C1 segment of cervical spinal cord (tissue), 14 donors: ENCODE measurements around the gene ROBO4.
A peak's percentile ranks its signal among the peaks of the same experiment; 100 is the strongest.

ENCODE experiments used
- DNase-seq, 14 donors: peaks; one replicate each; lab custom pipeline; 2025; lab: John Stamatoyannopoulos, UW

The ROBO4 gene

DNA sequence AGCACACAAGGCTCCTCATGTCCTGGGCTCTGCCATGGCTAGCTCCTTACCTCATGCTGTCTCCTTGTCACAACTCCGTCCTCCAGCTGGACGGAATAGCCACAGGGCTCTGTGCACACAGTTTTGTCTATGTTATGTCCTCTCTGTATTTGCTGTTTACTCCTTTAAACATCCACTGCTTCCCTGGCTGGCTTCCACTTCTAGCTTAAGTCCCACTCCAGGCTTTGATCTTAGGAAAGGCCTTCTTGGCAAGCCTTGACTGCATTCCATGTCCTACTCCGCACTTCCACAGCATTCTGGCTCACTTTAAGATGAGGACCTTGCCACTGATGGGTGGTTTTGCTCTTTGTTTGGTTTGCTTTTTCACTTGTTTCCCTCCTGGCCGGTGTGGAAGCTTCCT is 55.4 kb downstream of the ROBO4 start:
- DNase-seq, result no peak

GRCh38 chr11:124841840-124842239 is 55.8 kb downstream of the ROBO4 start:
- DNase-seq, result no peak

- DNase-seq, result no peak
These were observed 56.5 kb downstream of the ROBO4 start for GRCh38 chr11:124841201-124841600.

DNA sequence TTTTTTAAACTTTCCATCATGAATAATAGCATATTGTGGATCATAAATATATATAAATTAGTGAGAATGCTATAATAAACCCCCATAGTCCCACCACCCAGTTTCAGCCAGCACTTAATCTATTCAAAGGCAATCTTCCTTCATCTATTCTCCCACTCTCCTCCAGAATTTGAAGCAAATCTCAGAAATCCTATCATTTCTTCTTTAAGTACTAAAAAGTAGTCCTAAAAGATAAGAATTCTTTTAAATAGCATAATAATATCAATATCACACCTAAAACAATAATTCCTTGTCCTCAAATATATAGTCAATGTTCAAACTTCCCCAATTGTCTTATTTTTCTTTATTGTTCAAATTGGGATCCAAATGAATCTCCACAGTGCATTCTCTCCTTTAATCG is 57.0 kb downstream of the ROBO4 start:
- DNase-seq, result no peak

DNA sequence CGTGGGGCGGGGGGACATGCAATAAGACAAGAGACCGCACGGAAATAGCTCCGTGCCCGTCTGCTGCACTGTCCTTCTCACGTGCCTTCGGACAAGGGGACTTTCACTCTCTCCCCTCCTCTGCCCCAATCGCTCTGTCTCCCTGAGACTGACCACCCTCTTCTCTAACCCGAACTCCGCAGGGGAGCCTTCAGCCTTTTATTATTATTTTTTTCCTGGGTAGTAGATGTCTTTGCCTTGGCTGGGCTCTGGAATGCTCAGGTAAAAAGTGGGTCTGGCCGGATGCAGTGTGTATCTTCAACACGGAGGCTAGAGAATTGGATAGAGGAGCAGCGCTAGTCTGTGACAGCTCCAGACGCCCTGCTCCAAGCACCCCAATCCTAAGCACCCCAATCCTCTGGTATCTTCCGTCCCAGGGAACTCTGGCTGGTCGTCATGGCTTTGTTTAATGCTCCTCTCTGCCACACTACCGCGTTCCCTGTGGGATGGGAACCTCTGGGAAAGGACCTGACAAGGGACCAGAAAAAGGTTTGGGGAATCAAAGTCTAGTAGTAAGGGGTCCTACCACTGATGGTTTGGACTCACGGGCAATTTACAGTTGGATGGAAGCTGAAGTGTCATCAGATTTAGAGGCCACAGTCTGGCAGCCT is 57.6 kb downstream of the ROBO4 start:
- DNase-seq, result no peak

- no peak for DNase-seq
These were observed 58.3 kb downstream of the ROBO4 start for GRCh38 chr11:124839128-124839971.

- no peak for DNase-seq
These were observed 58.9 kb downstream of the ROBO4 start for GRCh38 chr11:124838805-124839127.

DNA sequence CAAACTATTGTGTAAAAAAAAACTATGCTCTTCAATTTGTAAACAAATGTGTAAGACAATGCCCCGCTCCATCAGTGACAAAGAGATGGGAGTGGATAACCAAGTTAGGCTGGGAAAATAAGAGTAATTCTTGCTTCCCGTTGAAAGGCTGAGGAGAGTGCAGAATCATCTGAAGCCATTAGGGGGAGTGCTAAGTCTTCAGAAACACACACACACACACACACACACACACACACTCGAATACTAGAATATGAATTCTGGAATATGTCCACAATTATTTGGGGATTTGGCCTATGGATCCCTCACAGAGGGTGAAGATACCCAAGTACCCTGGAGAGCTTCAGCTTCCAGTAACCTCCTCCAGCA is 60.2 kb downstream of the ROBO4 start:
- DNase-seq, result peak in 1 of 14 donors; percentile 20

GRCh38 chr11:124835918-124836317 is 61.7 kb downstream of the ROBO4 start:
- no peak for DNase-seq

DNA sequence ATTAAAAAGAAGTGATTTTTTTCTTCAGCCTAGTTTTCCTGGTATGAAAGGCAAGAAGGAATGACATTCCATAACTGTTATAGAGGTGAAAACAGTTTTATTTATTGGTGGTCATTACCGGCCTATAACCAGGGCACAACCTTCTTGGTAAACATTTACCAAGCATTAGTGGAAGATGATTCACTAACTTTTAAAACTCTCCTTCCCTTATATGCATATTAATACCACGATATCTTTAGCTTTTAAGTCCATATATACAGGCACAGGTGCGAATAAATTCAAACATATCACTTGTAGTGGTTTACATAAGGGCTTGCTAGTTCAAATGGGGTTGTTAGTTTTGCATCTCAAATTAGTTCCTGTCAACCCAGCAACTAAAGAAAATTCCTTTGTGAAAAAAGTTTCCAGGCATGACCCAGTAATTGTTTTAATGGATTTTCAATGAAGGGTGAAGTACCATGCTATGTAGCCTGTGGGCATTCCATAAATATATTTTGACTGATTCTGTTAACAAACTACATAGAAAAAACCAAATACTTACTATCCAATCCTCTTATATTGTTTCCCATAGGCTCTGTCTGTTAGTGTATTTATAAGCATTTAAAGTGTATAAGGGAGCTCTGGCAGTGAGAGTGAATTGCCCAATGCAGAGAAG is 63.0 kb downstream of the ROBO4 start:
- no peak for DNase-seq
